Suprapubic skin (tissue), 4 donors: ENCODE data around the gene PRKRIP1. TPM values are rescaled to one million over a fixed set of nuclear protein-coding genes. Genes with fewer than 3 reads are reported as not detected.

ENCODE experiments used
- DNase-seq, 2 donors: peaks; one replicate each; pipeline ENCODE4 v3.0.0-alpha.2; 2019; ENCODE audit warnings: low spot score in 2 of 2
- H3K27ac ChIP-seq: fragments of 200-600 bp; sonication (generic); one replicate; pipeline ENCODE4 v1.5.1; 2019
- H3K27me3 ChIP-seq: fragments of 200-600 bp; sonication (generic); one replicate; pipeline ENCODE4 v1.5.1; 2019
- H3K36me3 ChIP-seq: fragments of 200-600 bp; sonication (generic); one replicate; pipeline ENCODE4 v1.5.1; 2019
- H3K4me1 ChIP-seq: fragments of 200-600 bp; sonication (generic); one replicate; pipeline ENCODE4 v1.5.1; 2019
- H3K4me3 ChIP-seq: fragments of 200-600 bp; sonication (generic); one replicate; pipeline ENCODE4 v1.5.1; 2019; ENCODE audit warnings: mild to moderate bottlenecking
- H3K9me3 ChIP-seq: fragments of 200-600 bp; sonication (generic); one replicate; pipeline ENCODE4 v1.5.1; 2019
- EP300 ChIP-seq: sonication (generic); formaldehyde crosslinking; IDR thresholded peaks from one replicate; pipeline ENCODE4 v1.6.1; 2017; ENCODE audit warnings: antibody characterized with exemption
- POLR2A ChIP-seq, 2 donors: fragments of 450-650 bp; IDR thresholded peaks; one replicate each; pipeline ENCODE4 v1.6.1; 2017; ENCODE audit warnings: antibody characterized with exemption in 2 of 2, mild to moderate bottlenecking in 2 of 2, moderate library complexity in 2 of 2
- POLR2AphosphoS5 ChIP-seq, 3 donors: sonication (generic); formaldehyde crosslinking; IDR thresholded peaks; one replicate each; pipeline ENCODE4 v1.6.1; 2017; ENCODE audit warnings: antibody characterized with exemption in 3 of 3
- WGBS: methylation state at CpG from one replicate; pipeline ENCODE4 v1.1.5; 2018; 5-methylcytosine and 5-hydroxymethylcytosine counted together
- total RNA-seq, 4 donors: library from RNA; depleted of rRNA; stranded (reverse); fragments of >200 nt; gene quantifications; one replicate each; pipeline ENCODE4 v1.1.0, GENCODE V29; 2016
- TF ChIP-seq, protein P1 (sequence below), 2 donors: fragments of 200-600 bp in 1 of 2; fragments of 450-650 bp in 1 of 2; sonication (generic) in 1 of 2; IDR thresholded peaks; one replicate each; pipeline ENCODE4 v1.5.1; 2016 to 2019; ENCODE audit warnings: antibody characterized with exemption in 2 of 2, mild to moderate bottlenecking in 1 of 2, moderate library complexity in 1 of 2

Gene PRKRIP1
- total RNA-seq, 4 donors from 2014 or later: 21.5 to 54.7 (median 23.3) TPM

DNA sequence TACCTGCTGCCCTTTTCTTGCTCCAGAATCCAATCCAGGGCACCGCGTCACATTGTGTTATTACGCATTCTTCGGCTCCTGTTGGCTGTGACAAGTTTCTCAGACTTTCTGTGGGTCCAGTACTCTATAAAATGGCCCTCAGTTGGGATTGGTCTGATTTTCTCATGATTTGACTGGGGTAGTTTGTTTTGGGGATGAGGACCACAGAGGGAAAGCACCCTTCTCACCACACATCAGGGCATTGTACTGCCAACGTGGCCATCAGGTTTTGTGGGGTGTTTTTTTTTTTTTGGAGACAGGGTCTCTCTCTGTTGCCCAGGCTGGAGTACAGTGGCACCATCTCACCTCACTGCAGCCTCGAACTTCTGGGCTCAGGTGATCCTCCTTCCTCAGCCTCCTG is 20.2 kb downstream of the PRKRIP1 start:
- 83% methylated on average over 6 of the region's 6 CpGs for WGBS
- H3K27ac ChIP-seq: no peak overlapping the region
- TF ChIP-seq POLR2AphosphoS5 (IDR thresholded peaks at IDR 0.05): no peak
- no peak for TF ChIP-seq EP300
- TF ChIP-seq POLR2A (IDR thresholded peaks at IDR 0.05): no peak
- TF ChIP-seq, protein P1, sequence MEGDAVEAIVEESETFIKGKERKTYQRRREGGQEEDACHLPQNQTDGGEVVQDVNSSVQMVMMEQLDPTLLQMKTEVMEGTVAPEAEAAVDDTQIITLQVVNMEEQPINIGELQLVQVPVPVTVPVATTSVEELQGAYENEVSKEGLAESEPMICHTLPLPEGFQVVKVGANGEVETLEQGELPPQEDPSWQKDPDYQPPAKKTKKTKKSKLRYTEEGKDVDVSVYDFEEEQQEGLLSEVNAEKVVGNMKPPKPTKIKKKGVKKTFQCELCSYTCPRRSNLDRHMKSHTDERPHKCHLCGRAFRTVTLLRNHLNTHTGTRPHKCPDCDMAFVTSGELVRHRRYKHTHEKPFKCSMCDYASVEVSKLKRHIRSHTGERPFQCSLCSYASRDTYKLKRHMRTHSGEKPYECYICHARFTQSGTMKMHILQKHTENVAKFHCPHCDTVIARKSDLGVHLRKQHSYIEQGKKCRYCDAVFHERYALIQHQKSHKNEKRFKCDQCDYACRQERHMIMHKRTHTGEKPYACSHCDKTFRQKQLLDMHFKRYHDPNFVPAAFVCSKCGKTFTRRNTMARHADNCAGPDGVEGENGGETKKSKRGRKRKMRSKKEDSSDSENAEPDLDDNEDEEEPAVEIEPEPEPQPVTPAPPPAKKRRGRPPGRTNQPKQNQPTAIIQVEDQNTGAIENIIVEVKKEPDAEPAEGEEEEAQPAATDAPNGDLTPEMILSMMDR (IDR thresholded peaks at IDR 0.05): no peak
- no peaks in the 10 kb centered on the region for H3K4me1 ChIP-seq
- peaks cover 76% of the 10 kb centered on the region for H3K36me3 ChIP-seq
- no peaks in the 10 kb centered on the region for H3K27me3 ChIP-seq
- no peaks in the 10 kb centered on the region for H3K9me3 ChIP-seq
- H3K4me3 ChIP-seq: no peak overlapping the region
- DNase-seq: no peak

DNA sequence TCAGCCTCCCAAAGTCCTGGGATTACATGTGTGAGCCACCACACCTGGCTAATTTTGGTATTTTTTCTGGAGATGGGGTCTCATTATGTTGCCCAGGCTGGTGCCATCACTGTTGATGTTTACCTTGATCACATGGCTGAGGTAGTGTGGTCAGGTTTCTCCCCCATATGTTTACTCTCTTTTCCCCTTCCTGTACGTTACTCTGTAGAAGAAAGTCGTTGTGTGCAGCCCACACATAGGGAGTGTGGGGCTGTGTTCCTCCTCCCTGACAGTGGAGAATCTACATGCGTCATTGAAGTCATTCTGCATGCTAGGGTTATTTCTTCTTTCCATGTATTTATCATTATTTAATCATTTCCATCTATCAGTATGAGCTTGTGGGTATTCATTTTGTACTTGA is 20.9 kb downstream of the PRKRIP1 start:
- Histone ChIP-seq H3K27ac (no peak overlapping the region), H3K4me3 (no peak overlapping the region), H3K36me3 (peaks cover 76% of the 10 kb centered on the region), H3K27me3 (no peaks in the 10 kb centered on the region), H3K9me3 (no peaks in the 10 kb centered on the region), H3K4me1 (no peaks in the 10 kb centered on the region)
- DNase-seq: no peak
- no peak for TF ChIP-seq POLR2AphosphoS5 (IDR thresholded peaks at IDR 0.05)
- TF ChIP-seq, protein P1 (IDR thresholded peaks at IDR 0.05): no peak
- no peak for TF ChIP-seq POLR2A (IDR thresholded peaks at IDR 0.05)
- TF ChIP-seq EP300: no peak
- WGBS: 79% methylated on average over 3 of the region's 3 CpGs

DNA sequence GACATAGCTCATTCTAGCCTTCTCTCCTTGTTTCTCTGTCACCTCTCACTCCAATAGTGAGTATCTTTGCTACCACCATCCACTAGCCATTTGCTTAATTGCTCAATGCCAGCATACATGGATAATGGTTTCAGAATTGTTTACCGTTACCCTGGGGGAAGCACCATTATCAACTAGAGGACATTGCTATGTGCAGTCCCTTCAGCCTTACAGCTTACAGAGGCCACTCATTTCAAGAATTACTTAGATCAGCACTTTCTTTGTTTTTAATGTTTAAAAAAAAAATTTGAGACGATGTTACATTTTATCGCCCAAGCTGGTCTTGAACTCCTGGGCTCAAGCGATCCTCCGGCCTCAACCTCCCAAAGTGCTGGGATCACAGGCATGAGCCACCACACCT is 22.4 kb downstream of the PRKRIP1 start:
- TF ChIP-seq EP300 (no peak), POLR2AphosphoS5 (IDR thresholded peaks at IDR 0.05) (no peak), POLR2A (IDR thresholded peaks at IDR 0.05) (no peak)
- TF ChIP-seq, protein P1 (IDR thresholded peaks at IDR 0.05): no peak
- no peaks in the 10 kb centered on the region for H3K4me1 ChIP-seq
- H3K27me3 ChIP-seq: no peaks in the 10 kb centered on the region
- no peaks in the 10 kb centered on the region for H3K9me3 ChIP-seq
- no peak for DNase-seq
- no peak overlapping the region for H3K27ac ChIP-seq
- WGBS: 93% methylated on average over 5 of the region's 5 CpGs
- no peak overlapping the region for H3K4me3 ChIP-seq
- peaks cover 74% of the 10 kb centered on the region for H3K36me3 ChIP-seq

DNA sequence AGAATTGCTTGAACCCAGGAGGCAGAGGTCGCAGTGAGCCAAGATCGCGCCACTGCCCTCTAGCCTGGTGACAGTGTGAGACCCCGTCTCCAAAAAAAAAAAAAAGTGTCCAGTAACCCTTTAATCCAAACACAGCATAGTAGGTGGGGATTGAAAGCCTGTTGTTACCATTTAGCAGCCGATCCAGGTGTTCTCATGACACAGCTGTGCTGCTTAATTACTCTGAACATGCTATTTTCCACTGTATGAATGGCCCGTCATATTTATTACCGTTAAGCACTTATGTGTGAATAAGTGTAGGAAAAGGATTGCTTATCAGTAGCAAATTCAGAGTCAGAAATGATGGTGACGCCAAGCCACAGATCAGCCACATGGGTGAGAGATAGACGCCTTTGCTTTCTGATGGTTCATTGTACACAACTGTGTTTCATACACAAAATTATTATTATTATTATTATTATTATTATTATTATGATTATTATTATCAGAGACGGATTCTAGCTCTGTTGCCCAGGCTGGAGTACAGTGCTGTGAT is 25.6 kb downstream of the PRKRIP1 start:
- Histone ChIP-seq H3K36me3 (peaks cover 73% of the 10 kb centered on the region), H3K27me3 (no peaks in the 10 kb centered on the region), H3K9me3 (no peaks in the 10 kb centered on the region), H3K4me1 (peaks cover 3% of the 10 kb centered on the region), H3K27ac (no peak overlapping the region), H3K4me3 (no peak overlapping the region)
- DNase-seq: no peak
- TF ChIP-seq, protein P1 (IDR thresholded peaks at IDR 0.05): no peak
- no peak for TF ChIP-seq POLR2AphosphoS5 (IDR thresholded peaks at IDR 0.05)
- no peak for TF ChIP-seq POLR2A (IDR thresholded peaks at IDR 0.05)
- TF ChIP-seq EP300: no peak
- WGBS: 94% methylated on average over 10 of the region's 10 CpGs

DNA sequence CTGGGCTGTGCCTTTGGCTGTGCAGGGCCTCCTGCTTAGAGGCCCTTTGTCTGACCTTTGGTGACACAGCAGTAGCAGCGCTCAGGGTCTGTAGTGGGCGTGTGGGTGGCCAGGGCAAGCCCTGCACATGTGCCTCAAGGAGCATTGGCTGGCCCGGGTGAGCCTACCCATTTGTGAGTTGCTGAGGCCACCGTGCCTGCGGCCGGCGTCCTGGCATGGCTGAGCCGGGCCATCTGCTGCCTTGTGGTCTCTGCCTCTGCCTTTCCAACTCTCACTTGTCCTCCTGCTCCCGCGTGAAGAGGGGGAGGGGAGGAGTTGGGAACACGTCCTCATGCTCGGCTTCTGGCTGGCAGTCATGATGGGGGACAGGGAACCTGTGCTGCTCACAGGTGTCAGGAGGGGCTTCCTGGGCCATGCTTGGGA is 28.0 kb downstream of the PRKRIP1 start:
- peaks cover 55% of the 10 kb centered on the region for H3K36me3 ChIP-seq
- no peaks in the 10 kb centered on the region for H3K9me3 ChIP-seq
- DNase-seq: no peak
- 79% methylated on average over 4 of the region's 12 CpGs for WGBS
- H3K4me1 ChIP-seq: peaks cover 3% of the 10 kb centered on the region
- no peak overlapping the region for H3K27ac ChIP-seq
- no peak overlapping the region for H3K4me3 ChIP-seq
- no peaks in the 10 kb centered on the region for H3K27me3 ChIP-seq
- TF ChIP-seq POLR2A (IDR thresholded peaks at IDR 0.05) (no peak), POLR2AphosphoS5 (IDR thresholded peaks at IDR 0.05) (no peak), EP300 (no peak)
- TF ChIP-seq, protein P1 (IDR thresholded peaks at IDR 0.05): no peak
